HEK293 (cell line): ENCODE results near the gene VSIG8.

ENCODE experiments used
- MZF1 ChIP-seq: fragments of 450-650 bp; formaldehyde crosslinking; IDR thresholded peaks from 2 replicates; pipeline ENCODE4 v1.5.1; 2017; ENCODE audit warnings: missing biosample characterization, missing genetic modification characterization, borderline replicate concordance
- REST ChIP-seq: fragments of 450-650 bp; formaldehyde crosslinking; IDR thresholded peaks from 2 replicates; pipeline ENCODE4 v1.5.1; 2016; ENCODE audit warnings: missing biosample characterization, missing genetic modification characterization
- SETDB1 ChIP-seq: IDR thresholded peaks from one replicate; pipeline ENCODE4 v1.6.1; 2017; ENCODE audit warnings: mild to moderate bottlenecking, low read length, moderate library complexity, mixed read lengths; ENCODE audit not compliant: insufficient read length
- ZBTB1 ChIP-seq: fragments of 450-650 bp; formaldehyde crosslinking; IDR thresholded peaks from 2 replicates; pipeline ENCODE4 v1.5.1; 2016; ENCODE audit warnings: missing biosample characterization, missing genetic modification characterization
- ZBTB8A ChIP-seq: fragments of 450-650 bp; formaldehyde crosslinking; IDR thresholded peaks from 2 replicates; pipeline ENCODE4 v1.5.1; 2016; ENCODE audit warnings: missing biosample characterization, missing genetic modification characterization
- ZNF157 ChIP-seq: fragments of 450-650 bp; formaldehyde crosslinking; IDR thresholded peaks from 2 replicates; pipeline ENCODE4 v1.5.1; 2016; ENCODE audit warnings: missing biosample characterization, missing genetic modification characterization
- ZNF211 ChIP-seq: fragments of 450-650 bp; formaldehyde crosslinking; IDR thresholded peaks from 2 replicates; pipeline ENCODE4 v1.5.1; 2016; ENCODE audit warnings: low read depth, missing biosample characterization, missing genetic modification characterization
- ZNF239 ChIP-seq: fragments of 450-650 bp; formaldehyde crosslinking; IDR thresholded peaks from 2 replicates; pipeline ENCODE4 v1.5.1; 2016; ENCODE audit warnings: missing biosample characterization, missing genetic modification characterization
- ZNF660 ChIP-seq: fragments of 450-650 bp; IDR thresholded peaks from 2 replicates; pipeline ENCODE4 v1.5.1; 2018; ENCODE audit warnings: missing biosample characterization, mild to moderate bottlenecking, missing genetic modification characterization
- ZNF768 ChIP-seq: fragments of 450-650 bp; formaldehyde crosslinking; IDR thresholded peaks from 2 replicates; pipeline ENCODE4 v1.5.1; 2018; ENCODE audit warnings: missing biosample characterization, mild to moderate bottlenecking, missing genetic modification characterization
- ZNF777 ChIP-seq: fragments of 450-650 bp; formaldehyde crosslinking; IDR thresholded peaks from 2 replicates; pipeline ENCODE4 v1.5.1; 2017; ENCODE audit warnings: missing biosample characterization, missing genetic modification characterization, borderline replicate concordance
- TF ChIP-seq, protein P1 (sequence below): fragments of 450-650 bp; formaldehyde crosslinking; IDR thresholded peaks from 2 replicates; pipeline ENCODE4 v1.5.1; 2016; ENCODE audit warnings: missing biosample characterization, missing genetic modification characterization
- TF ChIP-seq, protein P2 (sequence below): sonication (generic); formaldehyde crosslinking; IDR thresholded peaks from 2 replicates; pipeline ENCODE4 v1.8.1; 2022; ENCODE audit warnings: mild to moderate bottlenecking, moderate library complexity, missing genetic modification reagents

- TF ChIP-seq, protein P1, sequence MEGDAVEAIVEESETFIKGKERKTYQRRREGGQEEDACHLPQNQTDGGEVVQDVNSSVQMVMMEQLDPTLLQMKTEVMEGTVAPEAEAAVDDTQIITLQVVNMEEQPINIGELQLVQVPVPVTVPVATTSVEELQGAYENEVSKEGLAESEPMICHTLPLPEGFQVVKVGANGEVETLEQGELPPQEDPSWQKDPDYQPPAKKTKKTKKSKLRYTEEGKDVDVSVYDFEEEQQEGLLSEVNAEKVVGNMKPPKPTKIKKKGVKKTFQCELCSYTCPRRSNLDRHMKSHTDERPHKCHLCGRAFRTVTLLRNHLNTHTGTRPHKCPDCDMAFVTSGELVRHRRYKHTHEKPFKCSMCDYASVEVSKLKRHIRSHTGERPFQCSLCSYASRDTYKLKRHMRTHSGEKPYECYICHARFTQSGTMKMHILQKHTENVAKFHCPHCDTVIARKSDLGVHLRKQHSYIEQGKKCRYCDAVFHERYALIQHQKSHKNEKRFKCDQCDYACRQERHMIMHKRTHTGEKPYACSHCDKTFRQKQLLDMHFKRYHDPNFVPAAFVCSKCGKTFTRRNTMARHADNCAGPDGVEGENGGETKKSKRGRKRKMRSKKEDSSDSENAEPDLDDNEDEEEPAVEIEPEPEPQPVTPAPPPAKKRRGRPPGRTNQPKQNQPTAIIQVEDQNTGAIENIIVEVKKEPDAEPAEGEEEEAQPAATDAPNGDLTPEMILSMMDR (tag by site-specific recombination): no peak
- TF ChIP-seq ZNF777 (no peak), ZBTB1 (tag by site-specific recombination) (no peak), ZNF211 (tag by site-specific recombination) (no peak), ZBTB8A (tag by site-specific recombination) (no peak), SETDB1 (no peak), REST (tag by site-specific recombination) (no peak), ZNF239 (no peak), ZNF157 (tag by site-specific recombination) (no peak), ZNF768 (tag by site-specific recombination) (no peak), ZNF660 (tag by site-specific recombination) (no peak), MZF1 (no peak)
- TF ChIP-seq, protein P2, sequence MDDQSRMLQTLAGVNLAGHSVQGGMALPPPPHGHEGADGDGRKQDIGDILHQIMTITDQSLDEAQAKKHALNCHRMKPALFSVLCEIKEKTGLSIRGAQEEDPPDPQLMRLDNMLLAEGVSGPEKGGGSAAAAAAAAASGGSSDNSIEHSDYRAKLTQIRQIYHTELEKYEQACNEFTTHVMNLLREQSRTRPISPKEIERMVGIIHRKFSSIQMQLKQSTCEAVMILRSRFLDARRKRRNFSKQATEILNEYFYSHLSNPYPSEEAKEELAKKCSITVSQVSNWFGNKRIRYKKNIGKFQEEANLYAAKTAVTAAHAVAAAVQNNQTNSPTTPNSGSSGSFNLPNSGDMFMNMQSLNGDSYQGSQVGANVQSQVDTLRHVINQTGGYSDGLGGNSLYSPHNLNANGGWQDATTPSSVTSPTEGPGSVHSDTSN (CRISPR knock-in tag): no peak
Measured at GRCh38 chr1:159827102-159827490, 35.4 kb downstream of the VSIG8 start.
